ENCODE data around the gene HGD.
"Not testable (repeated sequence)": the region's sequence is repeated elsewhere in the genome, so short reads cannot be mapped to it uniquely, and the experiment has no call there.

HGD gene, protein sequence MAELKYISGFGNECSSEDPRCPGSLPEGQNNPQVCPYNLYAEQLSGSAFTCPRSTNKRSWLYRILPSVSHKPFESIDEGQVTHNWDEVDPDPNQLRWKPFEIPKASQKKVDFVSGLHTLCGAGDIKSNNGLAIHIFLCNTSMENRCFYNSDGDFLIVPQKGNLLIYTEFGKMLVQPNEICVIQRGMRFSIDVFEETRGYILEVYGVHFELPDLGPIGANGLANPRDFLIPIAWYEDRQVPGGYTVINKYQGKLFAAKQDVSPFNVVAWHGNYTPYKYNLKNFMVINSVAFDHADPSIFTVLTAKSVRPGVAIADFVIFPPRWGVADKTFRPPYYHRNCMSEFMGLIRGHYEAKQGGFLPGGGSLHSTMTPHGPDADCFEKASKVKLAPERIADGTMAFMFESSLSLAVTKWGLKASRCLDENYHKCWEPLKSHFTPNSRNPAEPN

DNA sequence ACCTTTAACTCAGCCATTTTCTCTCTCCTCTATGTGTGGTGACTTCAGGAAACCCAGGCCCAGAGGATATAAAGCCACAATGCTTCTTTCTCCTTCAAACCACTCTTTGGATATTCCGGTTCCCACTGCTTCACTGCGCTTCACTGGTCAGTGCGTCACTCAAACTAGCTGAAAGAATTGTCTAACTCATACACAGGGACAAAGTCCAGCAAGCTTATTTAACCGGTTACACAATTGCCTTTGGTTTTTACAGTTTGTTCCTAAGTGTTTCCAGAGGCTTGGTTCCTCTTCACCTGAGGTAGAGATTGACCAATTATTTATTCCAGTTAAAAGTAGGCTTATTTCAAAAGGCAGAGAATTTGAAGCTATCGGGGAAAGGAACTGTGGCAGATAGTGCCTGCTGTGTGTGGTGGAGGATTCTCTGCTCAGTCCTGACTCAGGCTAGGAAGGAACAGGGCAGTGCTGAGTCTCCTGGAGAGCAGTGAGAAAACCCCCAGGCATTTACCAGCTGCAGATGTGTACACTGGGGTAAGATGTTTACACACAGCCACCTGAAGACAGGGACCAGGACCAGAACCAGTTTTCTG lies at the start of gene HGD:
Gene HGD (minus strand): TSS at position 145 of the 587 bp plus-strand sequence. CDS start 128 bp downstream, at position 17.
- Histone ChIP-seq H3K36me3 (ENCODE audit: control insufficient read depth, insufficient read depth, low read length) (no peaks in the 10 kb centered on the region), H3K9ac (ENCODE audit: low read length) (no peak within 1 kb of the TSS), H3K4me3 (ENCODE audit: low read length) (peak within 1 kb of the TSS; percentile 28), H3K4me1 (ENCODE audit: control insufficient read depth, insufficient read depth, low read length) (no peaks in the 10 kb centered on the region), H3K27me3 (ENCODE audit: control insufficient read depth, insufficient read depth, low read length) (no peaks in the 10 kb centered on the region), H3K27ac (ENCODE audit: low read depth, low read length) (no peak within 1 kb of the TSS)

GRCh38 chr3:120730576-120731542 lies 48.8 kb upstream of the HGD start:
- Histone ChIP-seq H3K27ac (ENCODE audit: low read depth, low read length) (no peak overlapping the region), H3K4me1 (ENCODE audit: control insufficient read depth, insufficient read depth, low read length) (no peaks in the 10 kb centered on the region), H3K27me3 (ENCODE audit: control insufficient read depth, insufficient read depth, low read length) (no peaks in the 10 kb centered on the region), H3K9ac (ENCODE audit: low read length) (no peak overlapping the region), H3K36me3 (ENCODE audit: control insufficient read depth, insufficient read depth, low read length) (peaks cover 3% of the 10 kb centered on the region), H3K4me3 (ENCODE audit: low read length) (no peak overlapping the region)

- Histone ChIP-seq H3K27me3 (ENCODE audit: control insufficient read depth, insufficient read depth, low read length) (no peaks in the 10 kb centered on the region), H3K9ac (ENCODE audit: low read length) (no peak overlapping the region), H3K36me3 (ENCODE audit: control insufficient read depth, insufficient read depth, low read length) (peaks cover 3% of the 10 kb centered on the region), H3K27ac (ENCODE audit: low read depth, low read length) (no peak overlapping the region), H3K4me3 (ENCODE audit: low read length) (no peak overlapping the region), H3K4me1 (ENCODE audit: control insufficient read depth, insufficient read depth, low read length) (no peaks in the 10 kb centered on the region)
Observed at GRCh38 chr3:120726791-120727190, 44.8 kb upstream of the HGD start.

DNA sequence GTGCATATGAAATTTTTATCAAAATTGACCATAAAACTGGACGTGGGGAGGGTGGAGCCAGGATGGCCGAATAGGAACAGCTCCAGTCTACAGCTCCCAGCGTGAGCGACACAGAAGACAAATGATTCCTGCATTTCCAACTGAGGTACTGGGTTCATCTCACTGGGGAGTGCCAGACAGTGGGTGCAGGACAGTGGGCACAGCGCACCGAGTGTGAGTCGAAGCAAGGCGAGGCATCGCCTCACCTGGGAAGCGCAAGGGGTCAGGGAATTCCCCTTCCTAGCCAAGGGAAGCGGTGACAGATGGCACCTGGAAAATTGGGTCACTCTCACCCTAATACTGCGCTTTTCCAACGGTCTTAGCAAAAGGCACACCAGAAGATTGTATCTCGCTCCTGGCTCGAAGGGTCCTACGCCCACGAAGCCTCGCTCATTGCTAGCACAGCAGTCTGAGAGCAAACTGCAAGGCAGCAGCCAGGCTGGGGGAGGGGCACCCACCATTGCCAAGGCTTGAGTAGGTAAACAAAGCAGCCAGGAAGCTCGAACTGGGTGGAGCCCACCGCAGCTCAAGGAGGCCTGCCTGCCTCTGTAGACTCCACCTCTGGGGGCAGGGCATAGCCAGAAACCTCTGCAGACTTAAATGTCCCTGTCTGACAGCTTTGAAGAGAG lies 37.3 kb upstream of the HGD start:
- not testable (repeated sequence) for H3K36me3 ChIP-seq (ENCODE audit: control insufficient read depth, insufficient read depth, low read length); H3K27me3 ChIP-seq (ENCODE audit: control insufficient read depth, insufficient read depth, low read length); H3K9ac ChIP-seq (ENCODE audit: low read length); H3K4me1 ChIP-seq (ENCODE audit: control insufficient read depth, insufficient read depth, low read length); H3K27ac ChIP-seq (ENCODE audit: low read depth, low read length)
- H3K4me3 ChIP-seq (ENCODE audit: low read length): peak overlapping the region; percentile 60

DNA sequence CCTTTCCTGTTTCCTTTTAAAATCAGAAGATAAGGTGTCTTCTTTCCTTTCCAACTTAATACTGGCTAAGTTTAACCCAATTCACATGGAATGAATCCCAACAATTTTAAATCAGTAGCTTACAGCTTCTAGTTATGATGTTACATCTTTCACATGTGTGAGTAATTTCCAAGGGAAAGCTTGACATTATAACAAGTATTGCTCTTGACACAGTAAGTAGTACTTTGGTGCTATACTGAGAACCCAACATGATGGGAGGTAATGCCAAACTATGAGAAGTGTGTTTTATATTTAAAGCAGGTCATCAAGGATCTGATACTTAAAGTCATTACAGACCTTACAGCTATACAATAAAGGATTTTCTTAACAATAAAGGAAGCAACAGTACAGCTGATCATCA lies 31.2 kb upstream of the HGD start:
- Histone ChIP-seq H3K27me3 (ENCODE audit: control insufficient read depth, insufficient read depth, low read length) (no peaks in the 10 kb centered on the region), H3K36me3 (ENCODE audit: control insufficient read depth, insufficient read depth, low read length) (no peaks in the 10 kb centered on the region), H3K9ac (ENCODE audit: low read length) (no peak overlapping the region), H3K27ac (ENCODE audit: low read depth, low read length) (no peak overlapping the region), H3K4me3 (ENCODE audit: low read length) (no peak overlapping the region), H3K4me1 (ENCODE audit: control insufficient read depth, insufficient read depth, low read length) (no peaks in the 10 kb centered on the region)

GRCh38 chr3:120710369-120710768 lies 28.3 kb upstream of the HGD start:
- Histone ChIP-seq H3K4me3 (ENCODE audit: low read length) (no peak overlapping the region), H3K27me3 (ENCODE audit: control insufficient read depth, insufficient read depth, low read length) (no peaks in the 10 kb centered on the region), H3K4me1 (ENCODE audit: control insufficient read depth, insufficient read depth, low read length) (no peaks in the 10 kb centered on the region), H3K9ac (ENCODE audit: low read length) (no peak overlapping the region), H3K27ac (ENCODE audit: low read depth, low read length) (no peak overlapping the region), H3K36me3 (ENCODE audit: control insufficient read depth, insufficient read depth, low read length) (no peaks in the 10 kb centered on the region)

DNA sequence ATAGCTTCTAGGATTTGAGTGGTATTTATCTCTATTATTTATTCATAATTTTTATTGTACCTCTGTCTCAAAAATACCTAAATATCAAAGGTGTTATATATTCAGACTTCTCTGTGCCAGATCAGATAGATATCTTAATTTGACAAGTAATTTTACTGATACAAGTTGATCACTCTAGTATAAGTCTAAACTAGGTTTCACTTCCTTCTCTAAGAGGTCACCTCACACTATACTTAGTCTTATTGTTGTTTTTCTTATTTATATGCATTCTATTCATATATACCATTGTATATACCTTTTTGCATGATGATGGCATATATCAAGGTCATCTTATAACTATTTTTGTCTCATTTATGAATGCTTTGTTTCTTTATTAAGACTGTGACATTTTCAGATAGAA lies 26.4 kb upstream of the HGD start:
- no peaks in the 10 kb centered on the region for H3K36me3 ChIP-seq (ENCODE audit: control insufficient read depth, insufficient read depth, low read length)
- no peaks in the 10 kb centered on the region for H3K4me1 ChIP-seq (ENCODE audit: control insufficient read depth, insufficient read depth, low read length)
- H3K27me3 ChIP-seq (ENCODE audit: control insufficient read depth, insufficient read depth, low read length): no peaks in the 10 kb centered on the region
- no peak overlapping the region for H3K27ac ChIP-seq (ENCODE audit: low read depth, low read length)
- no peak overlapping the region for H3K9ac ChIP-seq (ENCODE audit: low read length)
- no peak overlapping the region for H3K4me3 ChIP-seq (ENCODE audit: low read length)

GRCh38 chr3:120706950-120707349 lies 24.9 kb upstream of the HGD start:
- Histone ChIP-seq H3K4me1 (ENCODE audit: control insufficient read depth, insufficient read depth, low read length) (no peaks in the 10 kb centered on the region), H3K36me3 (ENCODE audit: control insufficient read depth, insufficient read depth, low read length) (no peaks in the 10 kb centered on the region), H3K27ac (ENCODE audit: low read depth, low read length) (no peak overlapping the region), H3K9ac (ENCODE audit: low read length) (no peak overlapping the region), H3K4me3 (ENCODE audit: low read length) (no peak overlapping the region), H3K27me3 (ENCODE audit: control insufficient read depth, insufficient read depth, low read length) (no peaks in the 10 kb centered on the region)

GRCh38 chr3:120705884-120706582 lies 24.0 kb upstream of the HGD start:
- no peaks in the 10 kb centered on the region for H3K36me3 ChIP-seq (ENCODE audit: control insufficient read depth, insufficient read depth, low read length)

DNA sequence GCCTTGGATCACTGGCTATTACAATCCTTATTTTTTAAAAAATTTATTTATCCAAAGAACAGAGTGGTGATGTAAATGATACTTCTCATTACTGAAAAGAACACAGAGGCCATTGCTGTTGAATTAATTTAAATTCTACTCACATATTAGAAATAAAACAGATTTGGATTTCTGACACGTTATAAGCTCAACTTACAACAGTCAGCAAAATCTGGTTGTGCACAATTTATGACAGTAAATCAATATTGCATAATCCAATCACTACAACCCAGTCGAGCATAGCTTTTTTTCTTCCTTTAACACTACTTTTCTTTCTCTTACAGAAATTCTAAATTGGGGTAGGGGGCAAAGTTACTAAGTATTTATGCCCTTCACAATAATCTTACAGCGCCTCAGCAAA lies 17.3 kb upstream of the HGD start:
- Histone ChIP-seq H3K36me3 (ENCODE audit: control insufficient read depth, insufficient read depth, low read length) (no peaks in the 10 kb centered on the region), H3K4me3 (ENCODE audit: low read length) (no peak overlapping the region), H3K4me1 (ENCODE audit: control insufficient read depth, insufficient read depth, low read length) (no peaks in the 10 kb centered on the region), H3K27me3 (ENCODE audit: control insufficient read depth, insufficient read depth, low read length) (no peaks in the 10 kb centered on the region), H3K9ac (ENCODE audit: low read length) (no peak overlapping the region), H3K27ac (ENCODE audit: low read depth, low read length) (no peak overlapping the region)

More at GRCh38 chr3:120705884-120706582, 24.0 kb upstream of the HGD start:
- Histone ChIP-seq H3K9ac (ENCODE audit: low read length) (no peak overlapping the region), H3K27me3 (ENCODE audit: control insufficient read depth, insufficient read depth, low read length) (no peaks in the 10 kb centered on the region), H3K27ac (ENCODE audit: low read depth, low read length) (no peak overlapping the region), H3K4me3 (ENCODE audit: low read length) (no peak overlapping the region), H3K4me1 (ENCODE audit: control insufficient read depth, insufficient read depth, low read length) (no peaks in the 10 kb centered on the region)

- H3K9ac ChIP-seq (ENCODE audit: low read length): no peak overlapping the region
- no peaks in the 10 kb centered on the region for H3K4me1 ChIP-seq (ENCODE audit: control insufficient read depth, insufficient read depth, low read length)
- H3K4me3 ChIP-seq (ENCODE audit: low read length): no peak overlapping the region
- no peak overlapping the region for H3K27ac ChIP-seq (ENCODE audit: low read depth, low read length)
- no peaks in the 10 kb centered on the region for H3K27me3 ChIP-seq (ENCODE audit: control insufficient read depth, insufficient read depth, low read length)
- H3K36me3 ChIP-seq (ENCODE audit: control insufficient read depth, insufficient read depth, low read length): no peaks in the 10 kb centered on the region
Observed at GRCh38 chr3:120693439-120694171, 11.6 kb upstream of the HGD start.

Measured in rectal smooth muscle tissue (tissue), 1 donor.